Stimulated activated CD4-positive, alpha-beta T cell treated with anti-CD3 and anti-CD28 coated beads, Interleukin-1b, Interleukin-23, amount 100 ng/mL, for 1 hour (primary cell): ENCODE measurements around the gene ZSWIM6.
"Not testable (repeated sequence)": the region's sequence is repeated elsewhere in the genome, so short reads cannot be mapped to it uniquely, and the experiment has no call there.

Experiments
- DNase-seq, 2 donors: peaks; one replicate each; pipeline ENCODE4 v3.0.0-alpha.2; 2020; ENCODE audit warnings: low read depth in 2 of 2

ZSWIM6 gene

GRCh38 chr5:61407706-61408270 lies 75.7 kb downstream of the ZSWIM6 start:
- no peak for DNase-seq

GRCh38 chr5:61408476-61409168 lies 76.6 kb downstream of the ZSWIM6 start:
- peak; percentile 85 to 95 for DNase-seq

GRCh38 chr5:61409568-61409967 lies 77.5 kb downstream of the ZSWIM6 start:
- no peak for DNase-seq

- no peak for DNase-seq
Observed at GRCh38 chr5:61410811-61411210, 78.8 kb downstream of the ZSWIM6 start.

- no peak for DNase-seq
Observed at GRCh38 chr5:61412361-61412760, 80.3 kb downstream of the ZSWIM6 start.

- DNase-seq, result not testable (repeated sequence)
Observed at GRCh38 chr5:61413205-61413604, 81.1 kb downstream of the ZSWIM6 start.

- DNase-seq, result no peak
Observed at GRCh38 chr5:61414806-61415205, 82.7 kb downstream of the ZSWIM6 start.

- no peak for DNase-seq
Observed at GRCh38 chr5:61416010-61416409, 84.0 kb downstream of the ZSWIM6 start.

- no peak for DNase-seq
Observed at GRCh38 chr5:61416420-61416819, 84.4 kb downstream of the ZSWIM6 start.

- DNase-seq, result no peak
Observed at GRCh38 chr5:61417340-61417739, 85.3 kb downstream of the ZSWIM6 start.

GRCh38 chr5:61417851-61418250 lies 85.8 kb downstream of the ZSWIM6 start:
- DNase-seq, result no peak

- no peak for DNase-seq
Observed at GRCh38 chr5:61419106-61419505, 87.0 kb downstream of the ZSWIM6 start.

- no peak for DNase-seq
Observed at GRCh38 chr5:61420016-61420415, 88.0 kb downstream of the ZSWIM6 start.

- DNase-seq, result not testable (repeated sequence)
Observed at GRCh38 chr5:61421262-61421661, 89.2 kb downstream of the ZSWIM6 start.

GRCh38 chr5:61423487-61424145 lies 91.6 kb downstream of the ZSWIM6 start:
- DNase-seq, result no peak

- no peak for DNase-seq
Observed at GRCh38 chr5:61425918-61426317, 93.9 kb downstream of the ZSWIM6 start.

GRCh38 chr5:61429906-61430305 lies 97.8 kb downstream of the ZSWIM6 start:
- DNase-seq, result no peak

- DNase-seq, result no peak
Observed at GRCh38 chr5:61431923-61432620, 100.0 kb downstream of the ZSWIM6 start.

- no peak for DNase-seq
Observed at GRCh38 chr5:61435368-61435767, 103.3 kb downstream of the ZSWIM6 start.

GRCh38 chr5:61438298-61438970 lies 106.4 kb downstream of the ZSWIM6 start:
- DNase-seq, result no peak

GRCh38 chr5:61440086-61440485 lies 108.0 kb downstream of the ZSWIM6 start:
- DNase-seq, result no peak

GRCh38 chr5:61440596-61440995 lies 108.5 kb downstream of the ZSWIM6 start:
- DNase-seq, result no peak
